ENCODE results near the gene MITF.

Gene MITF

DNA sequence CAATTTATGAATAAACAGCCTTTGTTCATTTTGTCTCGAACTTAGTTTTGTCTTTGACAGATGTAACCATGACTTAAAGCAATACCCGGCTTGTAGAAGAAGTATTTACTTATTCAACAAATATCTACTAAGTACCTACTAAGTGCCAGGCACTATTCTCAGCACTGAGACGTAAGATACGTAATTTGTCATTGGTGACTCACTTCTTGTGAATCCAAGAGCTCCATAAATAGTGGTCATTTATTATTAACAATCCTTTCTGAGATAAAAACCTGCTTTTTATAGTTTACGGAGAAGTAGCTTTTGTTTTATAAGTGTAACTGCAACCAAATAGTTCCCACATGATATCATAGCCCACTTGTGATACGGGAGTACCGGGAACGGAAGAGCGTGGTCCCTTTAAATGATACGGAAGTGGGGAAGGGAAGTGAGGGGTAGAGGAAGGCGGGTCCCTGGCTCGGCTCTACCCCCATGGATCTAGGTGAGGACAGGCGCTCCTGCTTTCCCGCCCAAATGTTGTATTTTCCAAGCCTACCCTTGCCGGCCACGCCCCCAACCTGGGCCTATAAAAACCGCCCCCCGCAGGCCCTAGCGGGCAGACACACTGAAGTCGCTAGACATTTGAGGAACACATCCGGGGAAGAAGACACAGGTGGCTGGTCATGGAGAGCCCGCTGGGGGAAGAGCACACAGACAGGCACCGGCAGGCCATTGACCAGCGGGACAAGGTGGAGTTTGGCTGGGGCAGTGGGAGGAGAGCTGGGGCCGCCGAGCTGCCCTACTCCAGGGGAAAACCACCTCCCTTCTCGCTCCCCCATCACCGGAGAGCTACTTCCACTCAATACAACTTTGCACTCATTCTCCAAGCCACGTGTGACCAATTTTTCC lies 260.1 kb downstream of the MITF start, which contains the start of gene SAMMSON:
Gene SAMMSON, plus strand, starts transcription at position 594 of the 888 bp plus-strand sequence.
- DNase-seq (ENCODE audit: low spot score): no peak
- TF ChIP-seq, protein P1, sequence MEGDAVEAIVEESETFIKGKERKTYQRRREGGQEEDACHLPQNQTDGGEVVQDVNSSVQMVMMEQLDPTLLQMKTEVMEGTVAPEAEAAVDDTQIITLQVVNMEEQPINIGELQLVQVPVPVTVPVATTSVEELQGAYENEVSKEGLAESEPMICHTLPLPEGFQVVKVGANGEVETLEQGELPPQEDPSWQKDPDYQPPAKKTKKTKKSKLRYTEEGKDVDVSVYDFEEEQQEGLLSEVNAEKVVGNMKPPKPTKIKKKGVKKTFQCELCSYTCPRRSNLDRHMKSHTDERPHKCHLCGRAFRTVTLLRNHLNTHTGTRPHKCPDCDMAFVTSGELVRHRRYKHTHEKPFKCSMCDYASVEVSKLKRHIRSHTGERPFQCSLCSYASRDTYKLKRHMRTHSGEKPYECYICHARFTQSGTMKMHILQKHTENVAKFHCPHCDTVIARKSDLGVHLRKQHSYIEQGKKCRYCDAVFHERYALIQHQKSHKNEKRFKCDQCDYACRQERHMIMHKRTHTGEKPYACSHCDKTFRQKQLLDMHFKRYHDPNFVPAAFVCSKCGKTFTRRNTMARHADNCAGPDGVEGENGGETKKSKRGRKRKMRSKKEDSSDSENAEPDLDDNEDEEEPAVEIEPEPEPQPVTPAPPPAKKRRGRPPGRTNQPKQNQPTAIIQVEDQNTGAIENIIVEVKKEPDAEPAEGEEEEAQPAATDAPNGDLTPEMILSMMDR (IDR thresholded peaks at IDR 0.05; ENCODE audit: extremely low read depth, missing control alignments): no peak

DNA sequence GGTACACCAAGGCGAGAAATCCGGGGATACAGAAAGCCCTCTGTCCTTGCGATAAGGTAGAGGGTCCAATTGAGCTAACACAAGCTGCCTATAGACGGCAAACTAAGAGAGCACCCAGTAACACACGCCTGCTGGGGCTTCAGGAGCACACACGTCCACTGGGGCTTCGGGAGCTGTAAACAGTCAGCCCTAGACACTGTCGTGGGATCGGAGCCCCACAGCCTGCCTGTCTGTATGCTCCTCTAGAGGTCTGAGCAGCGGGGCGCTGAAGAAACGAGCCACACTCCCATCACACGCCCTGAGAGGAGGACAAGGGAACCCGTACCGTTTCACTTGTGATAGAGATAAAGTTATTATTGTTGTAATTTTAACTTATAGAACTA lies 260.8 kb downstream of the MITF start:
- TF ChIP-seq, protein P1 (IDR thresholded peaks at IDR 0.05; ENCODE audit: extremely low read depth, missing control alignments): no peak
- DNase-seq (ENCODE audit: low spot score): no peak

- TF ChIP-seq, protein P1 (IDR thresholded peaks at IDR 0.05; ENCODE audit: extremely low read depth, missing control alignments): no peak
- no peak for DNase-seq (ENCODE audit: low spot score)
These were observed 261.4 kb downstream of the MITF start for GRCh38 chr3:70000563-70001081.

GRCh38 chr3:70003119-70003518 lies 263.9 kb downstream of the MITF start:
- no peak for DNase-seq (ENCODE audit: low spot score)
- TF ChIP-seq, protein P1 (IDR thresholded peaks at IDR 0.05; ENCODE audit: extremely low read depth, missing control alignments): no peak

GRCh38 chr3:70006089-70006488 lies 266.8 kb downstream of the MITF start:
- no peak for DNase-seq (ENCODE audit: low spot score)
- TF ChIP-seq, protein P1 (IDR thresholded peaks at IDR 0.05; ENCODE audit: extremely low read depth, missing control alignments): no peak

GRCh38 chr3:70010346-70010745 lies 271.1 kb downstream of the MITF start:
- TF ChIP-seq, protein P1 (IDR thresholded peaks at IDR 0.05; ENCODE audit: extremely low read depth, missing control alignments): no peak
- no peak for DNase-seq (ENCODE audit: low spot score)

DNA sequence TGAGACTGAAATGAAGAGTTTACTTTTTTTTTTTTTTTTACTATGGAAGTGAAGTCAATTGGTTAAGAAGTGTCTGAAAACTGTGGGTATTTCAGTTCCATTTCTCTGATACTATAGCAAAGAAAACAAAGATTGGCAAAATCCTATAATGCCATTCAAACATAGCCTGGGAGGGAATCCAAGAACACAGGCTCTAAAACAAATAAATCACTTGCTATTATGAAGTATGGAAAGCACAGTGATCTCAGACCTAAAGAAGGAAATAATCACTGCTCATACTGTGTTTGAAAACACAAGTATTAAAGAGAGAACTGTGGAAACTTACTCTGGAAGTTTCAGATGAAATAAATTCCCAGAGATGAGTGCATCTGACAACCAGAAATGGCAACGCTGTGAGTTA lies 272.3 kb downstream of the MITF start:
- no peak for DNase-seq (ENCODE audit: low spot score)
- TF ChIP-seq, protein P1 (IDR thresholded peaks at IDR 0.05; ENCODE audit: extremely low read depth, missing control alignments): no peak

Measured in GM20000 (cell line).